Measurements from ENCODE around the gene ZNF683.
"Not testable (repeated sequence)": the region's sequence is repeated elsewhere in the genome, so short reads cannot be mapped to it uniquely, and the experiment has no call there.

ZNF683 gene

GRCh38 chr1:26372611-26373010, at the start of gene ZNF683:
ZNF683 (minus strand) TSS chr1:26372750; CDS start chr1:26368571, 4,179 bp downstream.
- H3K9me3 Mint-ChIP-seq; intact Hi-C loops (cut with micrococcal nuclease); H3K4me3 Mint-ChIP-seq; H3K36me3 Mint-ChIP-seq (ENCODE audit: low read depth); H3K27ac Mint-ChIP-seq: not testable (repeated sequence)
- Mint-ChIP-seq H3K27me3 (peaks cover 25% of the 10 kb centered on the region), H3K4me1 (ENCODE audit: low read depth) (peaks cover 40% of the 10 kb centered on the region)

- Mint-ChIP-seq H3K27ac (no peak overlapping the region), H3K4me3 (no peak overlapping the region), H3K36me3 (ENCODE audit: low read depth) (no peaks in the 10 kb centered on the region), H3K27me3 (peaks cover 39% of the 10 kb centered on the region), H3K9me3 (no peaks in the 10 kb centered on the region), H3K4me1 (ENCODE audit: low read depth) (no peaks in the 10 kb centered on the region)
- intact Hi-C loops (cut with micrococcal nuclease): no loop called here
Observed at GRCh38 chr1:26419494-26419893, 46.9 kb upstream of the ZNF683 start.

GRCh38 chr1:26418865-26419349, 46.4 kb upstream of the ZNF683 start:
- Mint-ChIP-seq H3K9me3 (no peaks in the 10 kb centered on the region), H3K27me3 (peaks cover 45% of the 10 kb centered on the region), H3K36me3 (ENCODE audit: low read depth) (no peaks in the 10 kb centered on the region), H3K27ac (no peak overlapping the region), H3K4me1 (ENCODE audit: low read depth) (no peaks in the 10 kb centered on the region), H3K4me3 (no peak overlapping the region)
- intact Hi-C loops (cut with micrococcal nuclease): no loop called here

GRCh38 chr1:26417111-26417759, 44.7 kb upstream of the ZNF683 start:
- H3K4me3 Mint-ChIP-seq: no peak overlapping the region

GRCh38 chr1:26413031-26413430, 40.5 kb upstream of the ZNF683 start:
- Mint-ChIP-seq H3K27ac (no peak overlapping the region), H3K9me3 (no peaks in the 10 kb centered on the region), H3K4me3 (no peak overlapping the region), H3K36me3 (ENCODE audit: low read depth) (no peaks in the 10 kb centered on the region), H3K27me3 (peaks cover 76% of the 10 kb centered on the region), H3K4me1 (ENCODE audit: low read depth) (peaks cover 24% of the 10 kb centered on the region)
- intact Hi-C loops (cut with micrococcal nuclease): no loop called here

More at GRCh38 chr1:26417111-26417759, 44.7 kb upstream of the ZNF683 start:
- Mint-ChIP-seq H3K36me3 (ENCODE audit: low read depth) (no peaks in the 10 kb centered on the region), H3K9me3 (no peaks in the 10 kb centered on the region), H3K27ac (no peak overlapping the region), H3K4me1 (ENCODE audit: low read depth) (no peaks in the 10 kb centered on the region), H3K27me3 (peaks cover 55% of the 10 kb centered on the region)
- intact Hi-C loops (cut with micrococcal nuclease): no loop called here

GRCh38 chr1:26412180-26412840, 39.8 kb upstream of the ZNF683 start:
- intact Hi-C loops (cut with micrococcal nuclease): no loop called here
- Mint-ChIP-seq H3K4me3 (no peak overlapping the region), H3K4me1 (ENCODE audit: low read depth) (peaks cover 24% of the 10 kb centered on the region), H3K27me3 (peaks cover 76% of the 10 kb centered on the region), H3K27ac (no peak overlapping the region), H3K9me3 (no peaks in the 10 kb centered on the region), H3K36me3 (ENCODE audit: low read depth) (no peaks in the 10 kb centered on the region)

- intact Hi-C loops (cut with micrococcal nuclease): no loop called here
- peaks cover 24% of the 10 kb centered on the region for H3K4me1 Mint-ChIP-seq (ENCODE audit: low read depth)
- no peak overlapping the region for H3K27ac Mint-ChIP-seq
- no peak overlapping the region for H3K4me3 Mint-ChIP-seq
- H3K27me3 Mint-ChIP-seq: peaks cover 76% of the 10 kb centered on the region
- no peaks in the 10 kb centered on the region for H3K36me3 Mint-ChIP-seq (ENCODE audit: low read depth)
- H3K9me3 Mint-ChIP-seq: no peaks in the 10 kb centered on the region
Observed at GRCh38 chr1:26411624-26412074, 39.1 kb upstream of the ZNF683 start.

- intact Hi-C loops (cut with micrococcal nuclease): no loop called here
- H3K27me3 Mint-ChIP-seq: peaks cover 74% of the 10 kb centered on the region
- no peak within 1 kb of the TSS for H3K27ac Mint-ChIP-seq
- H3K4me1 Mint-ChIP-seq (ENCODE audit: low read depth): peaks cover 24% of the 10 kb centered on the region
- H3K36me3 Mint-ChIP-seq (ENCODE audit: low read depth): no peaks in the 10 kb centered on the region
- H3K4me3 Mint-ChIP-seq: no peak within 1 kb of the TSS
- H3K9me3 Mint-ChIP-seq: no peaks in the 10 kb centered on the region
Observed at GRCh38 chr1:26410706-26411623, 38.4 kb upstream of the ZNF683 start, which contains the start of gene LIN28A. LIN28A (plus strand) TSS chr1:26410817; CDS start chr1:26410892, 75 bp downstream.

- Mint-ChIP-seq H3K27ac (no peak overlapping the region), H3K4me3 (no peak overlapping the region), H3K36me3 (ENCODE audit: low read depth) (no peaks in the 10 kb centered on the region), H3K4me1 (ENCODE audit: low read depth) (peaks cover 24% of the 10 kb centered on the region), H3K9me3 (no peaks in the 10 kb centered on the region), H3K27me3 (peaks cover 66% of the 10 kb centered on the region)
- intact Hi-C loops (cut with micrococcal nuclease): no loop called here
Observed at GRCh38 chr1:26409191-26409807, 36.7 kb upstream of the ZNF683 start.

- Mint-ChIP-seq H3K36me3 (ENCODE audit: low read depth) (no peaks in the 10 kb centered on the region), H3K27ac (no peak overlapping the region), H3K9me3 (no peaks in the 10 kb centered on the region), H3K4me3 (no peak overlapping the region), H3K4me1 (ENCODE audit: low read depth) (peaks cover 24% of the 10 kb centered on the region), H3K27me3 (peaks cover 66% of the 10 kb centered on the region)
- intact Hi-C loops (cut with micrococcal nuclease): no loop called here
Observed at GRCh38 chr1:26408604-26409003, 36.1 kb upstream of the ZNF683 start.

GRCh38 chr1:26405281-26405915, 32.8 kb upstream of the ZNF683 start:
- intact Hi-C loops (cut with micrococcal nuclease): no loop called here
- H3K4me1 Mint-ChIP-seq (ENCODE audit: low read depth): peaks cover 11% of the 10 kb centered on the region
- no peak overlapping the region for H3K27ac Mint-ChIP-seq
- H3K27me3 Mint-ChIP-seq: peaks cover 57% of the 10 kb centered on the region
- H3K9me3 Mint-ChIP-seq: no peaks in the 10 kb centered on the region
- no peaks in the 10 kb centered on the region for H3K36me3 Mint-ChIP-seq (ENCODE audit: low read depth)
- no peak overlapping the region for H3K4me3 Mint-ChIP-seq

GRCh38 chr1:26404641-26405040, 32.1 kb upstream of the ZNF683 start:
- intact Hi-C loops (cut with micrococcal nuclease): no loop called here
- peaks cover 9% of the 10 kb centered on the region for H3K4me1 Mint-ChIP-seq (ENCODE audit: low read depth)
- no peaks in the 10 kb centered on the region for H3K36me3 Mint-ChIP-seq (ENCODE audit: low read depth)

GRCh38 chr1:26403656-26404055, 31.1 kb upstream of the ZNF683 start:
- H3K27ac Mint-ChIP-seq: no peak overlapping the region
- H3K4me1 Mint-ChIP-seq (ENCODE audit: low read depth): no peaks in the 10 kb centered on the region
- no peak overlapping the region for H3K4me3 Mint-ChIP-seq
- intact Hi-C loops (cut with micrococcal nuclease): no loop called here
- peaks cover 44% of the 10 kb centered on the region for H3K27me3 Mint-ChIP-seq
- H3K36me3 Mint-ChIP-seq (ENCODE audit: low read depth): no peaks in the 10 kb centered on the region
- no peaks in the 10 kb centered on the region for H3K9me3 Mint-ChIP-seq

More at GRCh38 chr1:26404641-26405040, 32.1 kb upstream of the ZNF683 start:
- Mint-ChIP-seq H3K27me3 (peaks cover 54% of the 10 kb centered on the region), H3K27ac (no peak overlapping the region), H3K4me3 (no peak overlapping the region), H3K9me3 (no peaks in the 10 kb centered on the region)

Measured in dendritic cell treated with granulocyte-macrophage colony-stimulating factor and Interleukin-4, amounts not matched to agents 40 ng/mL and 50 ng/mL, for 4 days (primary cell).